TTC549 (cell line): ENCODE results near the gene YDJC.
"Not testable (repeated sequence)": the region's sequence is repeated elsewhere in the genome, so short reads cannot be mapped to it uniquely, and the experiment has no call there.

Source experiments
- FAIRE-seq: peaks from 2 replicates; lab custom pipeline; 2012; peaks lifted over from hg19 to GRCh38; lab: Jason Lieb, UNC

YDJC gene

GRCh38 chr22:21631025-21631424 is 1.2 kb upstream of the YDJC start:
- no peak for FAIRE-seq

GRCh38 chr22:21628386-21629254 is 1.2 kb downstream of the YDJC start:
- FAIRE-seq, result no peak

- FAIRE-seq, result no peak
These were observed 2.9 kb downstream of the YDJC start for GRCh38 chr22:21626735-21627469.

GRCh38 chr22:21626073-21626734 is 3.6 kb downstream of the YDJC start:
- FAIRE-seq, result no peak

- no peak for FAIRE-seq
These were observed 4.7 kb downstream of the YDJC start for GRCh38 chr22:21624880-21625791.

- no peak for FAIRE-seq
These were observed 5.5 kb downstream of the YDJC start for GRCh38 chr22:21624120-21624879.

- no peak for FAIRE-seq
These were observed 6.2 kb downstream of the YDJC start for GRCh38 chr22:21623648-21623970.

- no peak for FAIRE-seq
These were observed 6.7 kb downstream of the YDJC start for GRCh38 chr22:21622919-21623647.

- no peak for FAIRE-seq
These were observed 7.6 kb downstream of the YDJC start for GRCh38 chr22:21622011-21622918.

- FAIRE-seq, result no peak
These were observed 8.8 kb downstream of the YDJC start for GRCh38 chr22:21621025-21621424.

- not testable (repeated sequence) for FAIRE-seq
These were observed 12.5 kb downstream of the YDJC start for GRCh38 chr22:21617337-21617736.

GRCh38 chr22:21615731-21616130 is 14.1 kb downstream of the YDJC start:
- FAIRE-seq, result no peak

GRCh38 chr22:21613553-21614233 is 16.1 kb downstream of the YDJC start:
- FAIRE-seq, result no peak

GRCh38 chr22:21612858-21613257 is 17.0 kb downstream of the YDJC start:
- no peak for FAIRE-seq

GRCh38 chr22:21611210-21611977 is 18.4 kb downstream of the YDJC start:
- no peak for FAIRE-seq

GRCh38 chr22:21609556-21610157 is 20.2 kb downstream of the YDJC start:
- not testable (repeated sequence) for FAIRE-seq

- FAIRE-seq, result no peak
These were observed 23.0 kb downstream of the YDJC start for GRCh38 chr22:21606775-21607174.
